Measurements from ENCODE around the gene BZW1.

GRCh38 chr2:200828572-200829257 is 17.0 kb downstream of the BZW1 start:
- no peak for TF ChIP-seq CTCF (IDR thresholded peaks at IDR 0.05)
- no peak for TF ChIP-seq POLR2A (IDR thresholded peaks at IDR 0.05)
- no peak for TF ChIP-seq POLR2AphosphoS5 (IDR thresholded peaks at IDR 0.05)
